ENCODE measurements around the gene DDX52.

DNA sequence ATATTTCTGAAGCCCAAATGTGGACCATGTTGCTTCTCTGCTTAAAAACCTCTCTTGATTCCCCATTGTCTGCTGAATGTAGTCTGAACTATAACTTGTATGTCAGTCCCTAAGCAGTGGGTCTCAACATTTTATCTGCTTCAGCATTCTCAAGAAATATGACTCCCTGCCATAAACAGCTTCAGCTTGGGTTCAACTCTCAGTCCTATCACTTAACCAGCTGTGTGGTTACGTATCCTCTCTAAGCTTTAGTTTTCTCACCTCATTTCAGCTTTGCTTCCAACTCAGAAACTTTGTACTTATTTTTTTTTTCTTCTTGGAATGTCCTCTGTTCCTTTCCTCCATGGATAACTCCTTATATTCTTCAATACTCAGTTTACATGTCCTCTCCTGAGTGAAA is 4.6 kb upstream of the DDX52 start:
- TF ChIP-seq, protein P1, sequence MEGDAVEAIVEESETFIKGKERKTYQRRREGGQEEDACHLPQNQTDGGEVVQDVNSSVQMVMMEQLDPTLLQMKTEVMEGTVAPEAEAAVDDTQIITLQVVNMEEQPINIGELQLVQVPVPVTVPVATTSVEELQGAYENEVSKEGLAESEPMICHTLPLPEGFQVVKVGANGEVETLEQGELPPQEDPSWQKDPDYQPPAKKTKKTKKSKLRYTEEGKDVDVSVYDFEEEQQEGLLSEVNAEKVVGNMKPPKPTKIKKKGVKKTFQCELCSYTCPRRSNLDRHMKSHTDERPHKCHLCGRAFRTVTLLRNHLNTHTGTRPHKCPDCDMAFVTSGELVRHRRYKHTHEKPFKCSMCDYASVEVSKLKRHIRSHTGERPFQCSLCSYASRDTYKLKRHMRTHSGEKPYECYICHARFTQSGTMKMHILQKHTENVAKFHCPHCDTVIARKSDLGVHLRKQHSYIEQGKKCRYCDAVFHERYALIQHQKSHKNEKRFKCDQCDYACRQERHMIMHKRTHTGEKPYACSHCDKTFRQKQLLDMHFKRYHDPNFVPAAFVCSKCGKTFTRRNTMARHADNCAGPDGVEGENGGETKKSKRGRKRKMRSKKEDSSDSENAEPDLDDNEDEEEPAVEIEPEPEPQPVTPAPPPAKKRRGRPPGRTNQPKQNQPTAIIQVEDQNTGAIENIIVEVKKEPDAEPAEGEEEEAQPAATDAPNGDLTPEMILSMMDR (conservative IDR thresholded peaks at IDR 0.05) = no peak
- TF ChIP-seq ZFX (IDR thresholded peaks at IDR 0.05) = no peak
